ENCODE measurements around the gene BRS3.

BRS3 gene

DNA sequence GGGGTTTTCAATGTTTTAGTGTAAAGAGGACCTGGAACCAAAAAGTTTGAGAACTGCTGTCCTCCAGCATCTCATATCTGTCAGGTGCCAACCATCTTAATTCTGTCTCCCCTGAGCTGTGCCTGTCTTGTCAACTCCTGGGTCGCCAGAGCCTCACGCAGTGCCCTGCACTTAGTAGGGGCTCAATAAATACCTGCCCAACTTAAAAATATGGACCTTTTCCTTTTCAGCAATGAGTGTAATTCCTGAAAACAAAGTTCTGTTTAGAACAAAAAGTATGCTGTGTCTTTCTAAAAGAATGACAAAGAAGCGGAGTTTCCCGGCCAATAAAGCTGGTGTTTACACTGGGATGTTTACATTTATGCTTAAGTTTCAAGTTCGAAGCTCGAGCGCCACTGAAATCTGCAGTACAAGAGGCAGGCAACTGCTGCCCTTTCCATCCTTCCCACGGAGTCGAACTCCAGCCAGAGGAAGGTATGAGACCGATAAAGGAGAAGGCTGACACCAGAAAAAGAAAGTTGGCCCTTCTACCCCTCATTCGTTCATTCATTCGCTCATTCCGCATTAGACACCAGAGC is 8.5 kb downstream of the BRS3 start:
- DNase-seq, result no peak

DNA sequence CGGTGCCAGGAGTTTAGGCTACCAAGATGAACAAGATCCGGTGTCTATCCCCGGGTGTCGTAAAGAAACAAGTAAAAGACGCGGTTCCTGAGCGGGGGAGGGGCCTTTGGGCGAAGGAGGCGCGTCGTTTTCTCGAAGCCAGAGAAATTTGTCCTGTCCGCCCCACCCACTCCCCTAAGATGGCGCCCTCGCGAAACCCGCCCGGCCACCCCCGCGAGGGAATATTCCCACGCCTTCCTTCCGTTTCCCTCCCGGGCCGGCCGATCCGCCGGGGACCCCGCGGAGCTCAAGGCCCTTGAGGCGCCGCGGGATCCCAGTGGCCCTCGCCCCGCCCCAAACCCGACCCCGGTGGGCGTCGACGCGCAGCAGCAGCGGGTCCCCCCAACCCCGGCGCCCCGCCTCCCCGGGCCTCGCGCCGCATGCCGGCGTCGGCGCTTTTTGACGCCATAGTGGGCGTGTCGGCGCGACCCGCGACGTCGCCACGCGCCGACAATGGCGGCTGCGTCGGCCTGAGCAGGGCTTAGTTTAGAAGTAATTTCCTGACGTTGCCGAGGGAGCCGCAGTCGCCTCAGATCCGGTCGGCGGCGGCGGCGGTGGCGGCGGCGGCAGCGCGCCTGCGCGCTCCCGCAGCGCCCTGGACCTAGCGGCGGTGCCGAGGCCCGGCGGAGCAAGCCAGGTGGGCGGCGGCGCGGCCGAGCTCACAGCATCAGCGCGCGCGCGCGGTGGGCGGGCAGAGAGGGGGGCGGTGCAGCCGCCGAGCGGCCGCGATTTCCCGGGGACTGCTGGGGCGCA is 9.2 kb downstream of the BRS3 start:
- DNase-seq, result peak; percentile 89

DNA sequence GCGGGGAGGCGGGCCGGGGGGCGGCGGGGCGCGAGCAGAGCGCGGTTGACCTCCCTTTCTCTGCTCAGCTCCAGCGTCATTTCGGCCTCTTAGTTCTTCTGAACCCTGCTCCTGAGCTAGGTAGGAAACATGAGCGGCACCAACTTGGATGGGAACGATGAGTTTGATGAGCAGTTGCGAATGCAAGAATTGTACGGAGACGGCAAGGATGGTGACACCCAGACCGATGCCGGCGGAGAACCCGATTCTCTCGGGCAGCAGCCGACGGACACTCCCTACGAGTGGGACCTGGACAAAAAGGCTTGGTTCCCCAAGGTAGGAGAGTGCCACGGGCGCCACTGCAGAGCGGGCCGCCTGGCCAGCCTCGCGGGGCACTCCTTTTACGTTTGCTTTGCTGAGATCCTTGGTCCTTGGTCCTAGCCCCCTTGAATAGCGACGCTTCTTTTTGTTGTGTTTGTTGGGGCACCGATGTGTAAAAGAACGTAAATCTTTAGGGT is 9.9 kb downstream of the BRS3 start, which contains the start of gene HTATSF1:
Gene HTATSF1, plus strand, starts transcription at position 37 of the 497 bp plus-strand sequence. Its CDS starts 93 bp downstream, at position 130.
- DNase-seq, result no peak

DNA sequence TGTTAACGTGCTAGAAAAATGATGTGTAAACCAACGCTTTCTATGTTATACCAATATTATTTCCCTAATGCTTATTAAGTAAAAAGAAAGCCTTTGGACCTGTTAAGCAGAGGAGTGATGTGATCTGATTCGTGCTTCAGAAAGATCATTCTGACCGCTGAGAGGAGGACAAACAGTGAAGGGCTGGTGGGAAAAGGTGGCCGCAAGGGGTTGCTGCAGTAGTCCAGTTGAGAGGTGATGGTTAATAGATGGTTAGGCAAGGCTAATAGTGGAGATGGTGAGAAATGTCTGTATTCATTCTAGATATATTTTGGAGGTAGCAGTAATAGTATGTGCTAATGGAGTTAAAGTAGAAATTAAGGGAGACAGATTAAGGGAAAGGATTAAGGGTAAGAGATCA is 31.3 kb downstream of the BRS3 start:
- no peak for DNase-seq

GRCh38 chrX:136523770-136524169 is 36.0 kb downstream of the BRS3 start:
- no peak for DNase-seq

DNA sequence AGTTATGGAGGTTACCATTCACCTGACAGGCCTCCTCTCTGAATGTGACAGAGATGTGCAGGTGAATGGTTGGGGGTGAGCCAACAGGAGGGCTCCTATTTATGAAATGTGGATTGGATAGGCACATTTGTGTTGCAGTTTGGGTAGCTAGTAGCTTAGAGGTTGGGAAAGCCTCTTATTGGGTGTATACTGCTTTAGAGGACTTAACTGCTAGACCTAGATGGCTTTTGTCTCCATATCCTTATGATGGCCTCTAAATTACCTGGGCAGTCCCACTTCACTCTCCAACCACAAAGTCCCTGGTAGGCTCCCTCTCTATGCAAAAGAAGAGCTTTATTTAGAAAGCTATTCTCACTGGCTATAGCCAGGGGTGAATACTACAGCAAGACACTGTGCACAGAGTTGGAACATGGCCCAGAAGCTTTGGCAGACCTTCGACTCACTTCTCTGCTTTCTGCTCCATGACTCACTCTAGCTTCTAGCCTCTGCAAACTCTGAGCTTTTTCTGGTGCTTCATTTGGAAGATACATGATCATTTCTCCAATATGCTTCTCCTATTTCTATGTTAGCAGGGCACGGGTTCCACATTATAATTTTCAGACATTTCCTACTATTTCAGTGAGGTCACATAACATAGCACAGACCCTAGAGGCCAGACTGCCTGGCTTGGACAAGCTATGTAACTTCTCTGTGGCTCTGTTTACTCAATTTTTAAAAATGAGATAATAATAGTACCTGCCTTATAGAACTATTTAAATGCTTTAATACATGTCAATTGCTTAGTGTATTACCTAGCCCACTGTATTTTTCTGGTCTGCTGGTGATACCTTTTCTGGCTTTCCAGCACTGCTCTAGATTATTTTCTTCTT is 38.2 kb downstream of the BRS3 start:
- peak; percentile 76 for DNase-seq

DNA sequence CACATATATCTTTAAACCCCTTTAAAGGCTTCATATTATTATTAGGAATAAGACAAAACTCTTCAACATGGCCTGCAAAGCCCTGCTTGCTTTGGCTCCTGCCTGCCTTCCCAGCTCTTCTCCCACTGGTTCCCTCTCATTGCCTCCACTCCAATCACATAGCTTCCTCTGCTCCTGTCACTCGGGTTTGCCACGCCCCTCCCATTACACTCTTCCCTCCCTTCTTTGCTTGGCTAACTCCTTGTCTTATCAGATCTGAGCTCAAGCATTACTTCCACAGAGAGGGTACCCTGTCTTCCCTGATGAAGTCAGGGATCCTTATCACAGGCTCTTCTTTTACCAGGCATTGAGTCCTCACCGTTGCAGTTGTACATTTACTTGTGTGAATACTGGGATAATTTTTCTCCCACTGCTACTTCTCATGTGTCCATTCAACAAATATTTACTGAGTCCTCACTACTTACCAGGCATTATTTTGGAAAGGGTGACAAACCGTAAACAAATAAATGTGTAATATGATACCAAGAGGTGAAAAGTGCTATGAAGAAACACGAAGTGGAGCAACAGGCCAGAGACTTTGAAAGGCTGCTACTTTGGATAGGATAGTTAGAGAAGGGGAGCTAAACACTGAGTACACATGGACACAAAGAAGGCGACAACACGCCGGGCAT is 41.0 kb downstream of the BRS3 start:
- DNase-seq, result no peak

GRCh38 chrX:136529795-136530194 is 42.0 kb downstream of the BRS3 start:
- no peak for DNase-seq

- no peak for DNase-seq
Measured at GRCh38 chrX:136531951-136532350, 44.2 kb downstream of the BRS3 start, which contains the start of gene VGLL1. Gene VGLL1, plus strand, starts transcription at chrX:136532215. Its CDS starts 3,806 bp downstream, at chrX:136536021.

GRCh38 chrX:136534131-136534530 is 46.4 kb downstream of the BRS3 start:
- DNase-seq, result no peak

- no peak for DNase-seq
Measured at GRCh38 chrX:136538811-136539210, 51.1 kb downstream of the BRS3 start.

GRCh38 chrX:136540226-136540625 is 52.5 kb downstream of the BRS3 start:
- DNase-seq, result no peak

GRCh38 chrX:136541294-136541693 is 53.5 kb downstream of the BRS3 start:
- DNase-seq, result no peak

DNA sequence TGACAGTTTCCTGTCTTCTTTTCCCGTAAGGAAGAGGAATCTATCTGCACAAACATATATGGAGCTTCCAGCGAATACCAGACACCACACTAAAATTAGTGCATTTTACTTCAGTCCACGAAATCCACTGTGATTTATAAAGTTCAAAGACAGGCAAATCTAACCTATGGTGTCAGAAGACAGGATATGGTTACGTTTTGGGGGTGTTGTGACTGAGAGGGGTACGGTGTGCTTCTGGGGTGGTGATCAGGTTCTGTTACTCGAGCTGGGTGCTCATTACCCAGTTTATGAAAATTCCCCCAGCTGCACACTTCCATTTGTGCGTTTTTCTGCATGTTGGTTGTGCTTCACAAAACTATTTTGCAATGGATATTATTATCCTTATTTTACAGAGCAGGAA is 54.5 kb downstream of the BRS3 start:
- no peak for DNase-seq
